DOHH2 (cell line): Measurements from ENCODE around the gene CHMP1B.

Experiments
- H3F3A ChIP-seq: fragments of 200-600 bp; sonication (generic), shearing (Covaris generic); 2 replicates; pipeline ENCODE4 v1.6.0; 2016; ENCODE audit warnings: antibody characterized with exemption, mild to moderate bottlenecking; ENCODE audit not compliant: control insufficient read depth, insufficient read depth
- H3K27ac ChIP-seq: fragments of 200-600 bp; sonication (generic); 2 replicates; pipeline ENCODE4 v1.5.1; 2014; ENCODE audit warnings: low read depth, mild to moderate bottlenecking, low read length, moderate library complexity
- H3K27me3 ChIP-seq: fragments of 200-600 bp; sonication (generic); 2 replicates; pipeline ENCODE4 v1.6.1; 2014; ENCODE audit warnings: mild to moderate bottlenecking, low read length, mixed read lengths; ENCODE audit not compliant: control insufficient read depth
- H3K36me3 ChIP-seq: fragments of 200-600 bp; sonication (generic); 2 replicates; pipeline ENCODE4 v1.6.1; 2014; ENCODE audit warnings: mild to moderate bottlenecking, low read length, moderate library complexity, mixed read lengths; ENCODE audit not compliant: control insufficient read depth
- H3K4me1 ChIP-seq: fragments of 200-600 bp; sonication (generic); 2 replicates; pipeline ENCODE4 v1.6.1; 2014; ENCODE audit warnings: mild to moderate bottlenecking, low read length, mixed read lengths; ENCODE audit not compliant: control insufficient read depth
- H3K4me2 ChIP-seq: fragments of 200-600 bp; sonication (generic); 2 replicates; pipeline ENCODE4 v1.6.0; 2014; ENCODE audit warnings: mild to moderate bottlenecking, low read length, moderate library complexity
- H3K4me3 ChIP-seq: fragments of 200-600 bp; sonication (generic); 2 replicates; pipeline ENCODE4 v1.5.1; 2014; ENCODE audit warnings: mild to moderate bottlenecking, low read length, mixed read lengths
- H3K79me2 ChIP-seq: fragments of 200-600 bp; sonication (generic); 2 replicates; pipeline ENCODE4 v1.6.1; 2014; ENCODE audit warnings: mild to moderate bottlenecking, low read length, mixed read lengths; ENCODE audit not compliant: control insufficient read depth
- H3K9me2 ChIP-seq: fragments of 200-600 bp; sonication (generic); replicated peaks from 2 replicates; pipeline ENCODE4 v1.6.1; 2014; ENCODE audit warnings: mild to moderate bottlenecking, low read length, mixed read lengths; ENCODE audit not compliant: control insufficient read depth
- H3K9me3 ChIP-seq: fragments of 200-600 bp; sonication (generic); 2 replicates; pipeline ENCODE4 v1.6.1; 2014; ENCODE audit warnings: antibody characterized with exemption, low read length, mixed read lengths; ENCODE audit not compliant: control insufficient read depth, insufficient read depth
- H4K20me1 ChIP-seq: fragments of 200-600 bp; sonication (generic); 2 replicates; pipeline ENCODE4 v1.6.0; 2014; ENCODE audit warnings: low read depth, mild to moderate bottlenecking, antibody characterized with exemption, low read length, moderate library complexity; ENCODE audit not compliant: control insufficient read depth, insufficient read depth
- CTCF ChIP-seq: fragments of 200-600 bp; sonication (generic); IDR thresholded peaks from one replicate; pipeline ENCODE4 v1.5.1; 2014; ENCODE audit warnings: antibody characterized with exemption, mild to moderate bottlenecking, low read depth, low read length; ENCODE audit not compliant: poor library complexity, severe bottlenecking
- EZH2phosphoT487 ChIP-seq: fragments of 200-600 bp; sonication (generic); IDR thresholded peaks from 2 replicates; pipeline ENCODE4 v1.6.1; 2017; ENCODE audit warnings: borderline replicate concordance, mild to moderate bottlenecking, antibody characterized with exemption, low read length, moderate library complexity, mixed read lengths

CHMP1B gene

GRCh38 chr18:11859903-11860407, 8.7 kb downstream of the CHMP1B start:
- no peaks in the 10 kb centered on the region for H3K36me3 ChIP-seq
- no peaks in the 10 kb centered on the region for H3K9me2 ChIP-seq
- TF ChIP-seq EZH2phosphoT487 (no peak), CTCF (no peak)
- H3K4me3 ChIP-seq = no peak overlapping the region
- no peak overlapping the region for H3K4me2 ChIP-seq
- no peak overlapping the region for H3K27ac ChIP-seq
- no peaks in the 10 kb centered on the region for H3K4me1 ChIP-seq
- no peaks in the 10 kb centered on the region for H3K27me3 ChIP-seq
- H3F3A ChIP-seq = no peaks in the 10 kb centered on the region
- no peaks in the 10 kb centered on the region for H4K20me1 ChIP-seq
- no peaks in the 10 kb centered on the region for H3K79me2 ChIP-seq
- H3K9me3 ChIP-seq = no peaks in the 10 kb centered on the region

GRCh38 chr18:11860594-11861450, 9.6 kb downstream of the CHMP1B start:
- Histone ChIP-seq H3K27ac (no peak overlapping the region), H3F3A (no peaks in the 10 kb centered on the region), H3K9me3 (no peaks in the 10 kb centered on the region), H3K9me2 (no peaks in the 10 kb centered on the region), H3K36me3 (no peaks in the 10 kb centered on the region), H3K4me3 (no peak overlapping the region), H3K4me2 (no peak overlapping the region), H4K20me1 (no peaks in the 10 kb centered on the region), H3K4me1 (no peaks in the 10 kb centered on the region), H3K27me3 (no peaks in the 10 kb centered on the region), H3K79me2 (no peaks in the 10 kb centered on the region)
- no peak for TF ChIP-seq CTCF
- TF ChIP-seq EZH2phosphoT487 = no peak

DNA sequence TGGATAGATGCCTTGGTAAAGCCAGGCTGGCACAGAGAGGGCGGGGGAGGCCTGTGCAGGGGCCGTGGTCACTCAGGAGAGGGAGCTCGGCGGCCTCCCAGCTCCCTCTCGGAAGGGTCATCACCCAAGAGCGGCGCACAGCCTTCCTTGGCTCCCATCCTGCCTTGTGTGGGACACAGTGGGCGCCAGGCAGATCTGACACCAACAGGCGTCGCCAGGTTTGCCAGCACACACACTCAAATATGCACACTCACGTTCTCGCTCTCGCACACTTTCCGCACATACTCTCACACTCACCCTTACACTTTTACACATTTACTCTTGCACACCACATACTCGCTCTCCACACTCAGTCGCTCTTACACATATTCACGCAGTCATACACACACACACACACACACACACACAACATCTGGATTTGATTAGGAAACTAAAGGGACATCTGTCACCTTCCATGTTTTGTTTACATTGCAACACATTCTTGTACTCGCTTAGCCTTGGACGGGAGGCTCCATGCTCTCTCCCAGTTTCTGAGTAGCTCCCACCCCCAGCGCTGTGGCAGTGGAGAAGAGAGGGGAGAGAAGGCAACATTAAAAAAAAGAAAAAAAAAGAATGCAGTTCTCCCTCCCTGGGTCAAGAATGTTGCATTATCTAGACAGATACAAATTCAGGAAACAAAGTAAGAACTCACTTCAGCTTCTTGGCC, 10.5 kb downstream of the CHMP1B start:
- no peaks in the 10 kb centered on the region for H4K20me1 ChIP-seq
- H3K4me3 ChIP-seq = no peak overlapping the region
- H3K36me3 ChIP-seq = no peaks in the 10 kb centered on the region
- no peaks in the 10 kb centered on the region for H3K9me2 ChIP-seq
- no peaks in the 10 kb centered on the region for H3F3A ChIP-seq
- no peaks in the 10 kb centered on the region for H3K79me2 ChIP-seq
- no peak overlapping the region for H3K4me2 ChIP-seq
- no peaks in the 10 kb centered on the region for H3K9me3 ChIP-seq
- H3K27ac ChIP-seq = no peak overlapping the region
- H3K27me3 ChIP-seq = no peaks in the 10 kb centered on the region
- H3K4me1 ChIP-seq = no peaks in the 10 kb centered on the region
- no peak for TF ChIP-seq CTCF
- TF ChIP-seq EZH2phosphoT487 = no peak
